ENCODE results near the gene SYNGR3.
A peak's percentile ranks its signal among the peaks of the same experiment; 100 is the strongest.

The SYNGR3 gene

GRCh38 chr16:1982991-1983543 lies 6.7 kb upstream of the SYNGR3 start:
- TF ChIP-seq POLR2AphosphoS5 (IDR thresholded peaks at IDR 0.05; ENCODE audit: low read depth, low read length) (no peak), SPI1 (IDR thresholded peaks at IDR 0.05; ENCODE audit: low read depth, low read length) (no peak), POLR2A (IDR thresholded peaks at IDR 0.05; ENCODE audit: low read depth, low read length) (no peak), PAX5 (IDR thresholded peaks at IDR 0.05; ENCODE audit: insufficient read depth, low read length, severe bottlenecking) (no peak), POU2F2 (IDR thresholded peaks at IDR 0.05; ENCODE audit: low read depth, low read length) (no peak)
- no peak for FAIRE-seq
- no peak for DNase-seq (ENCODE audit: insufficient read length, low spot score)

- FAIRE-seq (peak; percentile 98), DNase-seq (ENCODE audit: insufficient read length, low spot score) (peak; percentile 94)
- no peak for TF ChIP-seq POLR2AphosphoS5 (IDR thresholded peaks at IDR 0.05; ENCODE audit: low read depth, low read length)
- no peak for TF ChIP-seq SPI1 (IDR thresholded peaks at IDR 0.05; ENCODE audit: low read depth, low read length)
- peak; percentile 67 for TF ChIP-seq TAF1 (IDR thresholded peaks at IDR 0.05; ENCODE audit: low read depth, low read length)
- peak; percentile 68 for TF ChIP-seq POLR2A (IDR thresholded peaks at IDR 0.05; ENCODE audit: low read depth, low read length)
- TF ChIP-seq POU2F2 (IDR thresholded peaks at IDR 0.05; ENCODE audit: low read depth, low read length) = no peak
- TF ChIP-seq PAX5 (IDR thresholded peaks at IDR 0.05; ENCODE audit: insufficient read depth, low read length, severe bottlenecking) = no peak
Observed at GRCh38 chr16:1983544-1984346, 6.0 kb upstream of the SYNGR3 start, which contains the start of gene GFER. GFER (plus strand) TSS chr16:1984193; CDS start chr16:1984219, 26 bp downstream.

GRCh38 chr16:1984347-1985225 lies 5.2 kb upstream of the SYNGR3 start:
- FAIRE-seq = peak; percentile 51

GRCh38 chr16:1985466-1986150 lies 4.2 kb upstream of the SYNGR3 start:
- TF ChIP-seq POU2F2 (IDR thresholded peaks at IDR 0.05; ENCODE audit: low read depth, low read length) (no peak), POLR2A (IDR thresholded peaks at IDR 0.05; ENCODE audit: low read depth, low read length) (no peak), PAX5 (IDR thresholded peaks at IDR 0.05; ENCODE audit: insufficient read depth, low read length, severe bottlenecking) (no peak), TAF1 (IDR thresholded peaks at IDR 0.05; ENCODE audit: low read depth, low read length) (no peak), SPI1 (IDR thresholded peaks at IDR 0.05; ENCODE audit: low read depth, low read length) (no peak), POLR2AphosphoS5 (IDR thresholded peaks at IDR 0.05; ENCODE audit: low read depth, low read length) (no peak)
- DNase-seq (ENCODE audit: insufficient read length, low spot score) = no peak
- no peak for FAIRE-seq

More at GRCh38 chr16:1984347-1985225, 5.2 kb upstream of the SYNGR3 start:
- no peak for DNase-seq (ENCODE audit: insufficient read length, low spot score)
- TF ChIP-seq PAX5 (IDR thresholded peaks at IDR 0.05; ENCODE audit: insufficient read depth, low read length, severe bottlenecking) (no peak), SPI1 (IDR thresholded peaks at IDR 0.05; ENCODE audit: low read depth, low read length) (no peak), POLR2A (IDR thresholded peaks at IDR 0.05; ENCODE audit: low read depth, low read length) (no peak; the same call in none of the 2 replicates), POU2F2 (IDR thresholded peaks at IDR 0.05; ENCODE audit: low read depth, low read length) (no peak), TAF1 (IDR thresholded peaks at IDR 0.05; ENCODE audit: low read depth, low read length) (no peak), POLR2AphosphoS5 (IDR thresholded peaks at IDR 0.05; ENCODE audit: low read depth, low read length) (no peak)

GRCh38 chr16:1987198-1987597 lies 2.6 kb upstream of the SYNGR3 start:
- DNase-seq (ENCODE audit: insufficient read length, low spot score) (no peak), FAIRE-seq (no peak)
- no peak for TF ChIP-seq SPI1 (IDR thresholded peaks at IDR 0.05; ENCODE audit: low read depth, low read length)
- no peak for TF ChIP-seq POLR2A (IDR thresholded peaks at IDR 0.05; ENCODE audit: low read depth, low read length)
- TF ChIP-seq POU2F2 (IDR thresholded peaks at IDR 0.05; ENCODE audit: low read depth, low read length) = no peak
- no peak for TF ChIP-seq PAX5 (IDR thresholded peaks at IDR 0.05; ENCODE audit: insufficient read depth, low read length, severe bottlenecking)
- no peak for TF ChIP-seq TAF1 (IDR thresholded peaks at IDR 0.05; ENCODE audit: low read depth, low read length)
- no peak for TF ChIP-seq POLR2AphosphoS5 (IDR thresholded peaks at IDR 0.05; ENCODE audit: low read depth, low read length)

GRCh38 chr16:1990101-1990350 lies 256 bp downstream of the SYNGR3 start:
- FAIRE-seq = no peak
- no peak for DNase-seq (ENCODE audit: insufficient read length, low spot score)
- no peak for TF ChIP-seq POLR2A (IDR thresholded peaks at IDR 0.05; ENCODE audit: low read depth, low read length)

- DNase-seq (ENCODE audit: insufficient read length, low spot score) (no peak), FAIRE-seq (peak; percentile 45)
- no peak for TF ChIP-seq POLR2A (IDR thresholded peaks at IDR 0.05; ENCODE audit: low read depth, low read length)
- no peak for TF ChIP-seq TAF1 (IDR thresholded peaks at IDR 0.05; ENCODE audit: low read depth, low read length)
- TF ChIP-seq POLR2AphosphoS5 (IDR thresholded peaks at IDR 0.05; ENCODE audit: low read depth, low read length) = no peak
- no peak for TF ChIP-seq PAX5 (IDR thresholded peaks at IDR 0.05; ENCODE audit: insufficient read depth, low read length, severe bottlenecking)
- no peak for TF ChIP-seq POU2F2 (IDR thresholded peaks at IDR 0.05; ENCODE audit: low read depth, low read length)
- no peak for TF ChIP-seq SPI1 (IDR thresholded peaks at IDR 0.05; ENCODE audit: low read depth, low read length)
Observed at GRCh38 chr16:1990351-1991134, 773 bp downstream of the SYNGR3 start.

GRCh38 chr16:1991135-1991551 lies 1.4 kb downstream of the SYNGR3 start:
- FAIRE-seq (peak; percentile 93), DNase-seq (ENCODE audit: insufficient read length, low spot score) (no peak)
- TF ChIP-seq POLR2A (IDR thresholded peaks at IDR 0.05; ENCODE audit: low read depth, low read length) = no peak
- peak; percentile 82 for TF ChIP-seq POU2F2 (IDR thresholded peaks at IDR 0.05; ENCODE audit: low read depth, low read length)

Data from GM12891 (cell line).